Neural cell (in vitro differentiated cells): Measurements from ENCODE around the gene TBX5. TPM values are rescaled to one million over a fixed set of nuclear protein-coding genes. Genes with fewer than 3 reads are reported as not detected.

Experiments
- H2AFZ ChIP-seq: fragments of 200-600, 300-800 bp; sonication (generic), shearing (Covaris generic); 2 replicates; pipeline ENCODE4 v1.6.0; 2014; ENCODE audit warnings: low read depth, mild to moderate bottlenecking, antibody characterized with exemption, low read length, moderate library complexity
- H3F3A ChIP-seq: fragments of 200-600 bp; shearing (Covaris generic); 2 replicates; pipeline ENCODE4 v1.6.1; 2016; ENCODE audit warnings: mild to moderate bottlenecking, moderate library complexity, mixed read lengths, antibody characterized with exemption, low read length; ENCODE audit not compliant: insufficient read depth, poor library complexity, severe bottlenecking
- H3K27ac ChIP-seq: fragments of 200-600, 300-800 bp; sonication (generic), shearing (Covaris generic); 2 replicates; pipeline ENCODE4 v1.5.1; 2014; ENCODE audit warnings: mild to moderate bottlenecking, low read length, moderate library complexity
- H3K27me3 ChIP-seq: fragments of 300-800, 200-600 bp; sonication (generic), shearing (Covaris generic); 2 replicates; pipeline ENCODE4 v1.6.0; 2014; ENCODE audit warnings: mild to moderate bottlenecking, low read depth, low read length, moderate library complexity; ENCODE audit not compliant: insufficient read depth
- H3K36me3 ChIP-seq: fragments of 300-800, 200-600 bp; sonication (generic), shearing (Covaris generic); 2 replicates; pipeline ENCODE4 v1.5.1; 2014; ENCODE audit warnings: mild to moderate bottlenecking, antibody characterized with exemption, low read length, moderate library complexity; ENCODE audit not compliant: insufficient read depth
- H3K4me2 ChIP-seq: fragments of 300-800, 200-600 bp; sonication (generic), shearing (Covaris generic); 2 replicates; pipeline ENCODE4 v1.6.0; 2014; ENCODE audit warnings: mild to moderate bottlenecking, low read length
- H3K4me3 ChIP-seq: fragments of 300-800, 200-600 bp; sonication (generic), shearing (Covaris generic); 2 replicates; pipeline ENCODE4 v1.5.1; 2014; ENCODE audit warnings: mild to moderate bottlenecking, low read length, moderate library complexity
- H3K79me2 ChIP-seq: fragments of 200-600 bp; shearing (Covaris generic); replicated peaks from 2 replicates; pipeline ENCODE4 v1.6.0; 2014; ENCODE audit warnings: mild to moderate bottlenecking, low read length, moderate library complexity; ENCODE audit not compliant: insufficient read depth
- H3K9ac ChIP-seq: fragments of 300-800, 200-600 bp; sonication (generic), shearing (Covaris generic); 2 replicates; pipeline ENCODE4 v1.6.1; 2016; ENCODE audit warnings: mild to moderate bottlenecking, low read length, mixed read lengths
- H3K9me2 ChIP-seq: fragments of 200-600 bp; shearing (Covaris generic); 2 replicates; pipeline ENCODE4 v1.6.1; 2016; ENCODE audit warnings: mild to moderate bottlenecking, low read length, mixed read lengths; ENCODE audit not compliant: insufficient read depth
- H3K9me3 ChIP-seq: fragments of 200-600, 300-800 bp; sonication (generic), shearing (Covaris generic); 2 replicates; pipeline ENCODE4 v1.6.1; 2016; ENCODE audit warnings: mild to moderate bottlenecking, mixed run types, low read length, moderate library complexity, mixed read lengths
- H4K20me1 ChIP-seq: fragments of 200-600 bp; shearing (Covaris generic); 2 replicates; pipeline ENCODE4 v1.6.1; 2016; ENCODE audit warnings: mild to moderate bottlenecking, mixed run types; ENCODE audit not compliant: insufficient read depth
- CTCF ChIP-seq: fragments of 450-650 bp; IDR thresholded peaks from 2 replicates; pipeline ENCODE4 v1.5.1; 2014; ENCODE audit warnings: antibody characterized with exemption, mild to moderate bottlenecking, moderate library complexity; ENCODE audit not compliant: poor library complexity, severe bottlenecking
- EP300 ChIP-seq: fragments of 450-650 bp; conservative IDR thresholded peaks from 2 replicates; pipeline ENCODE4 v1.6.1; 2014; ENCODE audit warnings: antibody characterized with exemption, mild to moderate bottlenecking, moderate library complexity; ENCODE audit not compliant: poor library complexity, severe bottlenecking
- EZH2 ChIP-seq: fragments of 200-600, 300-800 bp; shearing (Covaris generic), sonication (generic); IDR thresholded peaks from 2 replicates; pipeline ENCODE4 v1.6.1; 2014; ENCODE audit warnings: antibody characterized with exemption, low read length, borderline replicate concordance, mild to moderate bottlenecking; ENCODE audit not compliant: insufficient read depth, poor library complexity, severe bottlenecking
- MXI1 ChIP-seq: fragments of 450-650 bp; conservative IDR thresholded peaks from 2 replicates; pipeline ENCODE4 v1.6.1; 2014; ENCODE audit warnings: antibody characterized with exemption, mild to moderate bottlenecking; ENCODE audit not compliant: poor library complexity, severe bottlenecking
- POLR2AphosphoS5 ChIP-seq: IDR thresholded peaks from 2 replicates; pipeline ENCODE4 v1.6.1; 2012
- RAD21 ChIP-seq: fragments of 450-650 bp; conservative IDR thresholded peaks from 2 replicates; pipeline ENCODE4 v1.6.1; 2014; ENCODE audit warnings: antibody characterized with exemption, mild to moderate bottlenecking, moderate library complexity
- SMC3 ChIP-seq: fragments of 450-650 bp; conservative IDR thresholded peaks from 2 replicates; pipeline ENCODE4 v1.6.1; 2014; ENCODE audit warnings: antibody characterized with exemption, mild to moderate bottlenecking, moderate library complexity; ENCODE audit not compliant: poor library complexity
- TAF1 ChIP-seq: IDR thresholded peaks from 2 replicates; pipeline ENCODE4 v1.6.1; 2012; ENCODE audit warnings: low read depth
- polyA plus RNA-seq: library from polyadenylated mRNA; depleted of rRNA; stranded (reverse); fragments of >200 nt; gene quantifications from 2 replicates; pipeline ENCODE4 v1.2.3, GENCODE V29; 2014
- TF ChIP-seq, protein P1 (sequence below): IDR thresholded peaks from 2 replicates; pipeline ENCODE4 v1.6.1; 2012; ENCODE audit warnings: borderline replicate concordance

The TBX5 gene
- polyA plus RNA-seq, 1 donor from 2014 or later = not detected

DNA sequence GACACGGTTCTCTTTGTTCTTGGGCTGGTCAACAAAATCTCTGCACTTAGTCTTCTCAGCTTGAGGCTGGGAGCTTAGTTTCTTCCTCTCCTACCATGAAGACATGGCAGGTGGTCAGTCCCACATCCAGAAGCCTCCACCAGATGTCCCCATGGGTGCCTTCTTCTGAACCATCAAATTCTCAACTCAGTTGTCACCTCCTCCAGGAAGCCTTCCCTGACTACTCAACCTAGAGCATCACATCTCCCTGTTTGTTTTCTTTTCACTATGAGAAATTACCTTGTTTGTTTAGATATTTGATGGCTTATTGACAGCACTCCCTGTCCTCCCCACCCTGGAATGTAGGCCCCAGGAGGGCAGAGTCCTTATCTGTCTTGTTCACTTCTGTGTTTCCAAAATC, 84.4 kb downstream of the TBX5 start:
- no peaks in the 10 kb centered on the region for H3K9me2 ChIP-seq
- TF ChIP-seq POLR2AphosphoS5 = no peak
- no peak for TF ChIP-seq CTCF
- TF ChIP-seq TAF1 = no peak
- no peak for TF ChIP-seq EP300
- TF ChIP-seq SMC3 = no peak
- no peak for TF ChIP-seq EZH2
- TF ChIP-seq, protein P1, sequence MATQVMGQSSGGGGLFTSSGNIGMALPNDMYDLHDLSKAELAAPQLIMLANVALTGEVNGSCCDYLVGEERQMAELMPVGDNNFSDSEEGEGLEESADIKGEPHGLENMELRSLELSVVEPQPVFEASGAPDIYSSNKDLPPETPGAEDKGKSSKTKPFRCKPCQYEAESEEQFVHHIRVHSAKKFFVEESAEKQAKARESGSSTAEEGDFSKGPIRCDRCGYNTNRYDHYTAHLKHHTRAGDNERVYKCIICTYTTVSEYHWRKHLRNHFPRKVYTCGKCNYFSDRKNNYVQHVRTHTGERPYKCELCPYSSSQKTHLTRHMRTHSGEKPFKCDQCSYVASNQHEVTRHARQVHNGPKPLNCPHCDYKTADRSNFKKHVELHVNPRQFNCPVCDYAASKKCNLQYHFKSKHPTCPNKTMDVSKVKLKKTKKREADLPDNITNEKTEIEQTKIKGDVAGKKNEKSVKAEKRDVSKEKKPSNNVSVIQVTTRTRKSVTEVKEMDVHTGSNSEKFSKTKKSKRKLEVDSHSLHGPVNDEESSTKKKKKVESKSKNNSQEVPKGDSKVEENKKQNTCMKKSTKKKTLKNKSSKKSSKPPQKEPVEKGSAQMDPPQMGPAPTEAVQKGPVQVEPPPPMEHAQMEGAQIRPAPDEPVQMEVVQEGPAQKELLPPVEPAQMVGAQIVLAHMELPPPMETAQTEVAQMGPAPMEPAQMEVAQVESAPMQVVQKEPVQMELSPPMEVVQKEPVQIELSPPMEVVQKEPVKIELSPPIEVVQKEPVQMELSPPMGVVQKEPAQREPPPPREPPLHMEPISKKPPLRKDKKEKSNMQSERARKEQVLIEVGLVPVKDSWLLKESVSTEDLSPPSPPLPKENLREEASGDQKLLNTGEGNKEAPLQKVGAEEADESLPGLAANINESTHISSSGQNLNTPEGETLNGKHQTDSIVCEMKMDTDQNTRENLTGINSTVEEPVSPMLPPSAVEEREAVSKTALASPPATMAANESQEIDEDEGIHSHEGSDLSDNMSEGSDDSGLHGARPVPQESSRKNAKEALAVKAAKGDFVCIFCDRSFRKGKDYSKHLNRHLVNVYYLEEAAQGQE = no peak
- TF ChIP-seq RAD21 = no peak
- no peak for TF ChIP-seq MXI1
- H4K20me1 ChIP-seq = no peaks in the 10 kb centered on the region

DNA sequence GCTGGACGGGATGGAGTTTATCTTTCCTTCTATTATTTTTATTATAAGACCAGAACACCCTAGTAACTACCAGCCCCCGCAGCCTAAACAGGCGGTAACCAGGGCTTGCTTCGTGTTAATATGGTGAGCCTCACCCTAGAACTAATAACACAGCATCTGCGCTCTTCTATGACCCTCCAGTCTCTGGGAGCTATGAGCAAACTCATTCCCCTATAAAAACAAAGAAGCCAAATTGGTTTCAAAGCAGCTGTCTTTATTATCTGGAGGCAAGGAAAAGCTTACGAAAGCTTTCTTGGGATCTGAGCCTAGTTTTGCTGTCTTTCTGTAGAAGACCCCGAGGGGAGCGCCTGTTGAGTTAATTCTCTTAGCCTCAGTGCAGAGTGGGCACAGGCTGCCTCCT, 85.0 kb downstream of the TBX5 start:
- Histone ChIP-seq H3K9me3 (no peaks in the 10 kb centered on the region), H3K4me2 (no peak overlapping the region), H3K9ac (no peak overlapping the region), H2AFZ (no peak overlapping the region), H4K20me1 (no peaks in the 10 kb centered on the region), H3K9me2 (no peaks in the 10 kb centered on the region), H3K79me2 (no peaks in the 10 kb centered on the region), H3K27ac (no peak overlapping the region), H3K27me3 (no peaks in the 10 kb centered on the region), H3F3A (no peaks in the 10 kb centered on the region), H3K36me3 (no peaks in the 10 kb centered on the region), H3K4me3 (no peak overlapping the region)
- no peak for TF ChIP-seq TAF1
- TF ChIP-seq, protein P1 = no peak
- no peak for TF ChIP-seq POLR2AphosphoS5
- no peak for TF ChIP-seq MXI1
- TF ChIP-seq RAD21 = no peak
- TF ChIP-seq EZH2 = no peak
- no peak for TF ChIP-seq CTCF

More for the DNA sequence above, 84.4 kb downstream of the TBX5 start:
- Histone ChIP-seq H3K9me3 (no peaks in the 10 kb centered on the region), H3K79me2 (no peaks in the 10 kb centered on the region), H3K36me3 (no peaks in the 10 kb centered on the region), H3K4me2 (no peak overlapping the region), H3K9ac (no peak overlapping the region), H3K27me3 (no peaks in the 10 kb centered on the region), H3K4me3 (no peak overlapping the region), H2AFZ (no peak overlapping the region), H3F3A (no peaks in the 10 kb centered on the region), H3K27ac (no peak overlapping the region)
